Hematopoietic multipotent progenitor cell treated with erythropoietin and hydrocortisone succinate and interleukin-3 and kit ligand, for 6 days (in vitro differentiated cells): ENCODE data around the gene TIMP3.

Experiments used
- DNase-seq: peaks from one replicate; pipeline ENCODE4 v3.0.0-alpha.2; 2015

Gene TIMP3

DNA sequence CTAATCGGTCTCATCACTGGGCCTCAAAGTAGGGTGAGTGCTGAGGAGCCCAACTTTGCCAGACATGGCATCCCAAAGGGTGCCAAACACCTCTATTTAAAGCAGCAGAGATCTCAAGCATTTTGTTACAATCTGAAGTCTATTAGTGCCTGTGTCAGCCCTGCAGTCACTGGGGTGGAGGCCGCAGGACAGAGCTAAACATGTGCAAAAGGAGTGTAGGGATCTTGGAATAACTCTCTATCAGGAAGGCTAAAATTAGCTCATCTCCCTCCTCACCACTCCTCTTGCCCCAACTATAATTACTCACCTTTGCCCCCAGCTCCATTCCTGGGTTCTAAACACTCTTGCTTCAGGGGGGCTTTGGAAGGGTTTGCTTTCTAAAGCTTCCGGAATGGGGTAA lies 87.5 kb downstream of the TIMP3 start:
- DNase-seq: no peak

DNA sequence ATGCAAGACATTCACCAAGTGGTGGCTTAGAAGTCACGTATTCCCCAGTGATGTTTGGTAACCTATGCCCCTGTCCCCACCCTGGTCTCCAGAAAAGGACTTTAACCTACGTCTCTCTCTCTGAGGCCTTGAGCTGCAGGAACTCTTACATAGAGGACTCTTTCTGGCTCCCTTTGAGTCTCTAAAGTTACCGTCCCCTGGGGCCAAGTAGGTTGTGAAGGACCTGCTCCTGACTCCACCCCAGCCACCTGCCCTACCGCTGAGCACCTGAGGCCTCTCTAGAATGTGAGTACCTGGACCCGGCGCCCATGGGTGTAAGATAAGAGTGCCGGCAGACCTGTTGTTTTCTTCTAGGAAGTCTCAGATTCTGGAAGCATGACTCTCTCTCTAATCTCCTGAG lies 95.4 kb downstream of the TIMP3 start:
- no peak for DNase-seq

DNA sequence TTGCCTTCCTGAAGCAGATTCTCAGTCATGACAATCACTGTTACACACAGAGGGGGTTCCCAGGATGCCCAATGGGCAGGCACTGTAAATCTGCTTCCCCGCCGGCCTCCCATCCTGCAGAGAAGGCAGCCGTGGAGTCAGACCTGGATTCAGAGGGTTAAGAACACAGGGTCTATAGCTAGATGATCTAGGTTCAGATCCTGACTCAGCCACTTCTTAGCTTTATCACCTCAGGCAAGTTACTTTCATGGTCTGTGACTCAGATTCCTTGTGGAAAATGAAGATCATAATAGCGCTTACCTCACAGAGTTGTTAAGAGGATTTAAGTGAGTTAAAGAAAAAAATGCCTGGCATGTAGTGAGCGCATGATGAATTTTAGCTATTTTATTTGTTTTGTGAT lies 95.9 kb downstream of the TIMP3 start:
- no peak for DNase-seq

DNA sequence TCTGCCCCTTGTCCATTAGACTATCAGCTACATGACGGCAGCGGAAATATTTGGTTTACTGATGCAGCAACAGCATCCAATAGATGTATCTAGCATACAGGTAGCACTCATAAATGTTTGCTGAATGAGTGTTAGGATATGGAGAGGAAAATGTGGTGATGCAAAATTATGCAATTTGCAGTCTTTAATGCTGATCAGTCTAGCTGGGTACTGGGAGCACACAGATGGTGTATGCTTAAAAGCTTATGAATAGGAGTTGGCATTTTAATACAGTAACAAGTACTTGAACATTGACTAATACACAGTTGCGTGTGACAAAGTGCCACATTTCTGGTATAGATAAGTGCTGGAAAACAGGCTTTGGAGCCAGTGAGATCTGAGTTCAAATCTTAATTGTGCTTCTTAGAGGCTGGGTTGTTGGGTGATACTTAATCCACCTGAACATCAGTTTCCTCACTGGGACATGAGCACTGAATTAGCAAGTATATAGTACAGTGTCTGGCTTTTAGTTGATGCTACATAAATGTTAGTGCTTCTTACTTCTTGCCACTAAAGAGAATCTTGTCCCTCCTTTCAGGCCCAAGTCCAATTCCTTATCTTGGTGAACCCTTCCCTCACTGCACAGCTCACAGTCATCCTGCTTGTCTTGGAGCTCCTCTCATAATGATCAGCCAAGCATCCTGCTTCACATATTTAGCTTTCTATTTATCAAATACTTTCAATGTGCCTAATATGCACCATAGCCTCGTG lies 99.6 kb downstream of the TIMP3 start:
- peak; percentile 60 for DNase-seq

DNA sequence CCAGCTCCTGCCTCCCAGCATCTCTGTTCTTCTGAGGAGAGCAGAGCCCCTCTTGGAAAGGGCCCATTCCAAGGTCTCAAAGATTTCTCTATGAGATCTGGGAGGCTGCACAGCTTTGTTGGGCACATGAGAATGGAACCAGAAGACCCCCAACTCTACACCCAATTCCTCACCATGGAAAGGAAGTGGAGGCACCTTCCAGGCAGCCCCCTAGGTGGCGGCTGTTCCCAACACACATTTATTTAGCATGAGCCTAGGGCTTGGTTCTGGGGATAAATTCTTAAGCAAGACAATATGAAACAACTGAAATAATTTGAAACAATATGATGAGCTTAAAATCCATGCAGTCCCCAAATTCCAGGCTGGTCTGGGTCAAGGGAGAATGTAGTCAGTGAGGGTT lies 100.4 kb downstream of the TIMP3 start:
- DNase-seq: no peak

DNA sequence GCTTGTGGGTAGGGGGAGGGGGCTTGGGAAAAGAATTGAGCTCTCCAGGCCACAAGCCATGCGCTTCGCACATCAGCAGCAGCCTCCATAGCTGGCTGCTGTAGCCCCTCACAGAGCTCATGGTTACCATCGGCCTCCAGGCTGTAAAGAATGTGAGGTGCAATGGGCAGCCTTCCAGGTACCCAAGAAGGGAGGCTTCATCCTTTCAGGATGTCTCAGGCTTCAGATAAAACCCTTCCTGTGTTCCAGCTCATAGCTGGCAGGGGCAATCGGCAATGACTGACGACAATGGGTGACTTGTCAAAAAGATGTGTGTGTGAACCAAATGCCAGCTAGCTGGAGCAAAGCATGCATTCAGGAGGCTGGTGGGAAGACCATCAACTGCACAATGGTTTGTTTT lies 102.0 kb downstream of the TIMP3 start:
- DNase-seq: no peak

DNA sequence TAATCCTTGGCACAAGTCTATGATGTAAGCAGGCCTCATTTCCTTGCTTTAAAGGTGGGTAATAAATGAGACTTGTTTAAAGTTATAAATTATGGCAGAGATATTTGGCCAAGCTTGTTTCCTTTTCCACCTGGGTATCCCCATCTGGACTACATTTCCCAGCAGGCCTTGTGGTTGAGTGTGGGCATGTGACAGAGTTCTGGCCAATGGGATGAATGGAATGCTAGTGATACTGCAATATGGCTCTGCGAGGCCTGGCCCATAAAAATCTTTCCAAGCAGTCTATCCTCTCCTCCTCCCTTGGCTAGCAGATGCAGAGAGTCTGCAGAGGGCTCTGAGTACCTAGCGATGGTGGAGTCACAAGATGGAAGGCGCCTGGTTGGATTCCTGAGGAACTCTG lies 102.5 kb downstream of the TIMP3 start:
- DNase-seq: peak; percentile 77

DNA sequence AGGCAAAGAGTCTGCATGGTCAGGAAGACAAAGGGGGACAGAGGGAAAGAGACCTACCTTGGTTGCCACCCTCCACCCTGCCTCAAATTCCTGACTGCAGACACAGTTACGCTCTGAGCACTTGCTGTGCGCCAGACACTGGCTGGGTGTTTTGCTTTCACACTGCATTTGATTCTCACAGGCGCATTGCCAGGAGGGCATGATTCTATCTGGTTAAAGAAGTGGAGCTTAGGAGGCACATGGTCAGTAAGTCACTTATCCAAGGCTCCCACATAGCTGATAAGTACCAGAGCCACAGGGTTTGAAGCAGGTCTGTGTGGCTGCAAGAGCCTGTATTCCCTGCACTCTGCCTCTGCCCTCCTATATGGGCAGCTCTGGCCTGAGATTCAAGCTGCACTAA lies 103.9 kb downstream of the TIMP3 start:
- peak; percentile 90 for DNase-seq

DNA sequence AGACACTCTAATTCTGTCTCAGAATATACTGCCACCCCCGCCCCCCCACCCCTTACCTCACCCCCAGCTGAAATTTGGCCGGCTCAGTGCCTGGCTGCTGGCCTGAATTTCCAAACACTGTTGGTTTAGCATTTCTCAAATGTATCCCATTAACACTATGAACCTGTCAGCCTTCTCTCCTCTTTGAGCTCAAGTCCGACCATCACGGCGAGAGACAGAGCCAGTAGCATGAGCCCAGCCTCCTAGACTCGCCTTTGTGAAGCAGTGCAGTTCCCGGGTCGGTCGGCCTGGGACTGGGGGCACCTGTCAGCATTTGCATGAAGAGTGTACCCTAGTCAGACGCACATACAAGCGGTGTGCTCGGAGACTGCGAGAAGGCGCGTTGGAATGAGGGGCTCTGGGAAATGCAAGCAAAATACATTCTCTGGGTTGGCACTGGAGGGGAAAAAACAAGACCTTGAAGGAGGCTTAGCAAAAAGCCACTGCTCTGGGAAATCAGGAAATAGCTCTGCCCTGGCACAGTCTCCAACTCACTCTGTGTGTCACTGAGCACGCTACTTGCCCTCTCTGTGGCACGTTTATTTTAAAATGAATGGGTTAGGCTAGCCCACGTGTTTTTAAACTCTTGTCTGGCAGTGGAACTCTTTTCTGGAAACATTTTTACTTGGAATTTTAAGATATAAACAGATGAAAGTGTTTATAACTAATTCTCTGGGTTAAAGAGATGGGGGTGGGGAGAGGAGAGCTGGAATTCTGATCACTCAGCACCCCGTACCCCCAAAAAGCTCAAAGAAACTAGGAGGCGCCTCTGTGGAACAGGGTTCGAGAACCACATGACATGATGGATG lies 108.3 kb downstream of the TIMP3 start:
- no peak for DNase-seq

DNA sequence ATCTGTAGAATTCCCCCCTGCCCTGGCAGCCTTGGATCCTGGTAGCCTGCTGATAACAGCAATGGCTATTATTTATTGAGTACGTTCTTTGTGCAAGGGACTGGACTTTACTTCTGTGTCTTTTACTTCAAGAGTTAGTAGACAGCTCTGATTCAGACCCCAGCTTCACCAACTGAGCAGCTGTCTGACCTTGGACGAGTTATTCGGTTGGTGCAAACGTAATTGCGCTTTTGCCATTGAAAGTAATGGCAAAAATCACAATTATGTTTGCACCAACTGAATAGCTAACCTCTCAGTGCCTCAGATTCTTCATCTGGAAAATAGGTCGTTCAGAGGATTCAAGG lies 108.9 kb downstream of the TIMP3 start:
- DNase-seq: no peak

DNA sequence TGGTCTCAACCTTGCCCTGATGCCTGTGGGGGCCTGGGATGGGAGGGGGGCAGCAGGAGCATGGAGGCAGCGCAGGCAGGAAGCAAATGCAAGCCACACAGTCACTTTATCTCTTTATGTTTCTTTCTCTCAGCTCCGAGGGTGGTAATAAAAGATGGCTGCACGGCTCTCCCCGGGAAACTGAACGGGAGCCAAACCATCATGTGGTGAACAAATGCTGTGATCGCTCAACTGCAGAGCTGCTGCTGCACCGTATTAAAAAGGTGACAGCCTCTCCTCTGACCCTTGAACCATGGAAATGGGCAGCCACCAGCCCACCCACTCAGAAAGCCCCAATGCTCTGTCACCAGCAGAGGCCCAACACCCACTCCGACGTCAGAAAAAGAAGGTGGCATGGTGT lies 110.0 kb downstream of the TIMP3 start:
- DNase-seq: peak; percentile 34
